AG20443 (cell line): Measurements from ENCODE around the gene DOCK1.

Experiments used
- DNase-seq: peaks from one replicate; pipeline ENCODE4 v3.0.0; 2012; ENCODE audit warnings: low spot score, mixed read lengths

Gene DOCK1

DNA sequence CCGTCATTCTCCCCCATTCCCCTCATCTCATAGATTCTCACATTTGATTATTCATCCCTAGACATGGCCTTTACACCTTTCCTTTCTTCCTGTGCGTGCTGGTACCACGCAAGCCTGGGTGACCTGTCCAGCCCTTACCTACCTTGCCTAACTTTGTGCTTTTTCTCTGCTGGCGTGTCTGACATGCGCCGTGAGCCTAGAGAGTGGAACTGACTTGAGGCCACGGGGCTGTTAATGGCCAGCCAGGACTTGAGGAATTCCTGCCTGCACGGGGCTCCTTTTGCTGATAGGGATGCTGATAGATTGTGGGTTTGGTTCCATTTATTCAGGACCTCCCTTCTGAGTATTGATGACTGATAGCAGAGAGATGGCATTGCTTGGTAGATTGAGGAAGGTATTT is 134.2 kb downstream of the DOCK1 start:
- DNase-seq = no peak

DNA sequence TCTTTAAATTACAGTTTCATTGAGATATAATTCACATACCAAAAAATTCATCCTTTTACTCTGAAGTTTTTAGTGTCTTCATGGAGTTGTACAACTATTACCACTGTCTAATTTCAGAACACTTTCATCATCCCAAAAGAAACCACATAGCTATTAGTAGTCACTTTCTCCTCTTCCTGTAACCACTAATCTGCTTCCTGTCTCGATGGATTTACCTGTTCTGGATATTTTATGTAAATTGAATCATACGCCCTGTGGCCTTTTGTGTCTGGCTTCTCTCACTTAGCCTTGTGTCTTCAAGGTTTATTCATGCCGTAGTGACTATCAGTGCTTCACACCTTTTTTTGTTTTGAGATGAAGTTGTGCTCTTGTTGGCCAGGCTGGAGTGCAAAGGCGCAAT is 135.5 kb downstream of the DOCK1 start:
- DNase-seq = no peak

DNA sequence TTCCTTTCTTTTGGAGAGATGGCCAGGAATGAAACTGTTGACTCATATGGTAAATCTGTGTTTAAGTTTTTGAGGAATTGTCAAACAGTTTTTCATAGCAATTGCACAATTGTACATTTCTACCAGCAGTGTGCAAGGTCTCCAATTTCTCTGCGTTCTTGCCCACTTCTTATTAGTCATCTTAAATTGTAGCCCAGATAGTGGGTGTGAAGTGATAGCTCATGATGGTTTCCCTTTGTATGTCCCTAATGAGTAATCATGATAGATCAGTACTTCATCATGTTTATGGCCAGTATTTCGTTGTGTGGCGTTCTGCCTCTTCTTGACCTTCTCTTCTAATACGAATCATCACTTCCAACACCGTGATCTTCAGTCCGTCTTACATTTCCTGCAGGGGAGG is 136.3 kb downstream of the DOCK1 start:
- peak; percentile 77 for DNase-seq

DNA sequence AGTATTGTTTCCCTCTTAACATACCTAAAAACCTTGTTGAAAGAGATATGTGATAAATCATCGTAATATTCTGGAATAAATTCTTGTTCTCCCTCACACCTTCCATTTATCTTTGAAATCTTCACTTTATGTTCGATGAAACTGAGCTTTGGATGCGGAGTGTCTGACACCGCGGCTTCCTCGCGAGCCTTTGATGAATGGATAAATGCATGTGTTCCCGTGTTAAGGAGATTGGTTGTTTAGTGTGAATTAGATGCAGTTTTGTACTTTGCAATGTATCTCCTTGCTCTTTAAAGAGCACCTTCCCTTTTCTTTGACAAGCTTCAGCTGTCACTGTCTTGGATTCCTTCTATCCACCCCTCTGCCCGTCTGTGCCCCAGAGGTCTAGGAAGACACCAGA is 138.1 kb downstream of the DOCK1 start:
- no peak for DNase-seq

DNA sequence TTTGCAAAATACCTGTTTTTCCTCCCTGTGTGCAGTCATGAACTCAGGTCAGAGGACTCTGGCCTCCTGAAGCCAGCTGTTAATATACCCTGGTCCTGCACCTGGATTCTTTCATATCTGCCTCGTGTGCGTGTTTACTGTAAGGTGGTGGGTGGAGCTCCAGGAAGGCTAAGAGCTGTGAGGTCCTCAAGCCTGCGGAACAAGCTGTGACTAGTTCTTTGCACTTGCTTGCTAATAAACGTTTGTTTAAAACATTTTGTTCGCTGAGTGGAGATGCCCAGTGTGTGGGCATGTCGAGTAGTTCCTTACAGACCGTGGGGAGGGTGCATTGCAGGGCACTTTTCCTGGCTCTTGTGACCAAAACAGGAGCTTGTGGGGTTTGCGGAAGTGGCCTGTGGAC is 139.0 kb downstream of the DOCK1 start:
- no peak for DNase-seq

DNA sequence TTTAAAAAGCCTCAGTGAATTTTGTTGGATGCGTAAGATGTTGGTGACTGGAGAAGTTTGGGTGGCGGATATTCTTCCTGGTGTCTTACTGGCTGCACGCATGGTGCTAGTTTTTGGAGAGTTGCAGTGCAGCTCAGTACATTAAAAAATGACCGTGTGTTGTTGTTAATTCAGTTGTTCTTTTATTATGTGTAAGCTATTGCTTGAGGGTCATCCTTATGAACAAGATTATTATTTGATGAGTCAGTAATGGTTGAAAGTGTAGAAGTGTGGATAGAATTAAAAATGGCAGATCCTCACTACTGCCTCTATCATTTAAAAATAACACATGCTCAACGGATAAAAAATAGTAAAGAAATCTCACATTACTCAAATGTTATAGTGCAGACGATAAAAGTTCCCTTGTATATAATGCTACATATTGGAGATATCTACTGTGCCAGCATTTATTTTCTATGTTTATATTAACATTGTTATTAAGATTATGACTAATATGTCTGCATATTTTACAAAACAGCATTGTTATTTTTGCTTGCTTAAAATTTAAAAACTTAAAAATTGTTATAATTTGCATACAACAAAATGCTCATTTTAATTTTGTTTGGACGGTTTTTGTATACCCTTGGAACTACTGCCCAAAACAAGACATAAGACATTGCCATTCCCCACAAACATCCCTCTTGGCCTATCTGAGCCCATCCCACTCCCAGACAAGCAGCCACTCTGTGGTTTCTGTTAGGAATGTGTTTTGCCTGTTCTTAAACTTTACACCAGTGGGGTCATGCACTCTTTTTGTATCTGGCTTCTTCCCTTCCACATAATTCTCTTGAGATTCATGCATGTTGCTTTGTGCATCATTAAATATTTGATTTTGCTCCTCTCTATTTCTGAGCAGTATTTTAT is 142.0 kb downstream of the DOCK1 start:
- peak; percentile 44 for DNase-seq

DNA sequence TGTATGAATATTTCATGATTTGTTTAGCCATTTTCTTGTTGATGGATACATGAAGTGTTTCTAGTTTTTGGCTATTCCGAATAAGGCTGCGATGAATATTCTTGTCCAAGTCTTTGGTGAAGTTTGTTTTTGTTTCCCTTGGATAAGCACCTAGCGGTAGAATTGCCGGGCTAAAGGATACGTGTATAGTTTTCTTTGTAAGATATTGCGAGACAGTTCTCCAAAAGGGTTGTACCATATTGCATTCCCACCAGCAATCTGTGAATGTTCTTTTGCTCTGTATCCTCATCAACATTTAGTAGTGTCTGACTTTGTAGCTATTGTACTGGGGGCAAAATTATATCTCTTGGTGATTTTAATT is 142.6 kb downstream of the DOCK1 start:
- no peak for DNase-seq

DNA sequence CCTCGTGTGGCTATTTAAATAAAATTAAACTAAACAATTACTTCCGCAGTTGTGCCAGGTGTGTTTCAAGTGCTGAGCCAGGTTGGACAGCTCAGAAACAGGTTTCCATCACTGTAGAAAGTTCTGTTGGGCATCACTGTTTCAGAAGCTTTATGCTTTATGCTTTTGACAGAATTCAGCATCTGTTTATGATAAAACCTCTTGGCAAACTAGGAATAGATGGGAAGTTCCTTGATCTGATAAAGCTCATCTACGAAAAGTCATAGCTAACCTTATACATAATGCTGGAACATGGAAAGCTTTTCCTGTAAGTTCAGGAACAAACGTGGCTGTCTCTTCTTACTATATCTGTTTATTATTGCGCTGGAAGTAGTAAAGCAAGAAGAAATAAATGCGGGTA is 143.4 kb downstream of the DOCK1 start:
- no peak for DNase-seq

DNA sequence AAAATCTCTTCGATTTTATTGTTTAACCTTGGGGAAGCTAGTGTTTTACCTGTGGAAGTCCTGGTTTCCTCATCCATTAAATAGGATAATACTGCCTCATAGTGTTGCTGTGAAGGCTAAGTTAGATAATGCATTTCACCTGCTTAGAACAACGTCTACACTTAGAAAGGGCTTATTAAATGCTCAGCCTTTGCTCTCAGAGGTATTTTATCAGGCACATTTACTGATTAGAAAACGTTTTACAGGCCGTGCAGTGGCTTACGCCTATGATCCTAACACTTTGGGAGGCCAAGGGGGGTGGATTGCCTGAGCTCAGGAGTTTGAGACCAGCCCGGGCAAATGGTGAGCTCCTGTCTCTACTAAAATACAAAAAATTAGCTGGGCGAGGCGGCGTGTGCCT is 146.8 kb downstream of the DOCK1 start:
- DNase-seq = no peak

DNA sequence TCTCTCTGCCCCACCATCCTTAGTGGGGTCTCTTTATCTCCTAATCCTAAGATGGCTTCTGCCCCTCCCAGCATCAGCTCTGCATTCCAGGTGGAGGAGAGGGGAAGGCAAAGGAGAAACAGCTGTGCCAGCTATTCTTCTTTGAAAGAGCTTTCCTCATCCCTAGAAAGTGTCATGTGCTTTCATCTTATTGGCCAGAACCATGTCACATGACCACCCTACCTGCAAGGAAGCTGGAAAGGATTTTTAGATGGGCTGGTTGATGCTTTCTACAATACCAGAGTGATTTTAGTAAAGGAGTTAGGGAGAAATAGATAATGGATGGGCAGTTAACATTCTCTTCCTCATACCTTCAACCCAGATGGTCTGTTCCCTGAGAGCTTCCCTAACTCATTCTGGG is 150.0 kb downstream of the DOCK1 start:
- DNase-seq = no peak

DNA sequence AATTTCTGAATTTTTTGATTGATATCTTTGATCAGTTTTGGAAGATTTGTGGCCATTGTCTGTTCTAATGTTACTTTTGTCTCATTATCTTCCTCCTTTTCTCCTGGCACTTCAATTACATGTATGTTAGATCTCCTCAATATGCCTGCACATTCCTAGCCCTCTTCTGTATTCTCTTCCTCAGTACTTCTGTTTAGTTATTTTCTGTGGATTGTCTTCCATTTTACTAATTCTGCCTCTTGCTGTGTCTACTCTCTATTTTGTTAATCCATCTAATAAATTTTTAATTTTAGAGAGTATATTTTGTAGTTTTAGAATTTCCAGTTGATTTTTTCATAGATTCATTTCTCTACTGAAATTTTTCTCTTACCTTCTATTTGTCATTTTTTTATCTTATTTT is 154.1 kb downstream of the DOCK1 start:
- DNase-seq = no peak

DNA sequence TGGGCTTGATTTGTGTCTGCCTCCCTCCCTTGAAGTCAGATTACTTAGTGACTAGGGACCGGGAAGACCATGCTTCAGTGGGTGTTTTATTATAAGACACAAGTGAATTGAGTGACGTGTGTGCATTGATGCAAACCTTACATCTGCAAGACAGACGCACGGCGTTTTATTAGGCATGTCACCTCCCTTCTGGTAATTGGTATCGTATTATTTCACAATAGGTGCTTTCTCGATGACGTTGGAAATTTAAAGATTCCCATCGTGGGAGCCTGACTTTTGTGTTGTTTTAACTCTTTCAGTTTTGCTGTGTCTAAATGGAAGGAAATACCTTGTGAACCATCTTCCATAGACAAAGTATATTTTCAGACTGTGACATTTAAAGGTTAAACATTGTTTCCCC is 158.5 kb downstream of the DOCK1 start:
- no peak for DNase-seq

DNA sequence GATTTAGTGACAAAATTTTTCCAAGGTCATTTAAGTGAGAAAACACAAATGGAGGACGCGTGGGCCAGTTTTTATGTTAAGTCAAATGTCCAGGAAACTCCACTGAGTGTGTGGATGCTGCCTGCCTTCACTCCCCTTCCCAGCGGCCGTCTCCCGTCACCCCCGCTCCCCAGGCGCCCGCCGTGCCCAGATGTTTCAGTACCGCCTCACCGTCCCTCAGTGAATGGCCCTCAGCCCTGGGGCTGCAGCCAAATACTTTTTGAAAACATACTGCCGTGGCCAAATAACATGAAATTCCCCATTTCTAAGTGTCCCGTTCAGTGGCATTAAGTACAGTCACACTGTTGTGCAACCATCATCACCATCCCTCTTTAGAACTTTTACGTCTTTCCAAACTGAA is 159.2 kb downstream of the DOCK1 start:
- DNase-seq = no peak

DNA sequence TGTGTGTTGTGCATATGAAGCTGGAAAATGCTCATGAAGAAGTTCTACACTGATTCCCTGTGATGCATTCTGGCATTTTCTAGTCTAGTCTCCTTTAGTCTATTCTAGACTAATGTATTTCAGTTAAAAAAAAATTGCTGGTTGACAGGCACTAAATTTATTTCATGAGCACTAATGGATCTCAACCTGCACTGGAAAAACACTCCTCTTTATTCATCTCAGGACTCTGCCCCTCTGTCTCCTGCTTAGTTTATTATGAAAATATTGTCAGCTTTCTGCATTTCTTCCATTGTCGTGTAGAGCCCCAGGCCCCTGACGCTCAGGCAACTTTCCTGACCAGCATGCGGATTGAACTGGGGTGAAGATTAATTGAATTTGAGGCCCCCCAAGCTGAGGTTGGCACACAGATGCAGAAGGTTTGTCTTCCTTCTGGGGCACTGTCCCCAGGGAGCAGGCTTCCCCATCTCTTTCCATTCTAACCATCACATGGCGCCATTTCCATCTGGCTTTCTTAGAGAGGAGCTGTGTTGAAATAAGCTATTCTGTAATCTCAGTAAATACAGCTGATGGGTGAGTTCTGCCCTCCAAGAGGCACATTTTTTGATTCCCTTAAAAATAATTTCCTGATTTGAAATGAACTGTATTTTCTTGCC is 162.4 kb downstream of the DOCK1 start:
- DNase-seq = no peak

DNA sequence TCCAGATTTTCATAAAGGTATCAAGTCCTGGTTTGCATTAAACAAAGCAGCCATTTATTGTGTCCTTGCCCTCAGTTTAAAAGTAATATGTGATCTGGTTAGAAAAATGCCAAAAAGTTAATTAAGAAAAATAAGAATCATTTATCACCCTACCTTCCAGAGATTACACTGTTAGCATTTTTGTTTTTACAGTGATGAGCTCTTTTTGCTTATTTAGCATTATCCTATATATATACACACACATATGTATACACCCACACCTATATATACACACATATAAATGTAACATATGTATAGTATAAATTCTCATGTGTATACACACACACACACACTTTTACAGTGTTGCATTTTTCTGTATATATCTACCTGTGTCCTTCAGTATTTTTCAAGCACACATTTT is 163.3 kb downstream of the DOCK1 start:
- no peak for DNase-seq

DNA sequence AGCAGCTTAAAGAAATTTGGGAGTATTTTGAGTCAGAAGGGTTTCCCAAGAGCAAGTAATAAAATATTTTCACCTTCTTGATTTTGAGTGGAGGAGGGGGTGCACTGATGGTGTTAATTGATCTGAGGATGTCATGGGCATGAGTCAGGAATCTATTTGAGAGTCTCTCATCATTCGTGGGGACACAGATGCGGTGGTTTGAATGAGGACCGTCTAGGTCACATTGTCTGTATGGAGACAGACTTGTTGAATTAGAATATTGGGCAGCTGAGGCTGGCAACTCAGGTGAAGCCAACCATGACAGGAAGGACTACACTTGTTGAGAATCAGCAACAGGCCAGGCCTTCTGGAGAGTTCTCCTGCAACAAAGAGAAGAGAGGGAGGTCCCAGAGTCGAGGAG is 164.2 kb downstream of the DOCK1 start:
- no peak for DNase-seq

DNA sequence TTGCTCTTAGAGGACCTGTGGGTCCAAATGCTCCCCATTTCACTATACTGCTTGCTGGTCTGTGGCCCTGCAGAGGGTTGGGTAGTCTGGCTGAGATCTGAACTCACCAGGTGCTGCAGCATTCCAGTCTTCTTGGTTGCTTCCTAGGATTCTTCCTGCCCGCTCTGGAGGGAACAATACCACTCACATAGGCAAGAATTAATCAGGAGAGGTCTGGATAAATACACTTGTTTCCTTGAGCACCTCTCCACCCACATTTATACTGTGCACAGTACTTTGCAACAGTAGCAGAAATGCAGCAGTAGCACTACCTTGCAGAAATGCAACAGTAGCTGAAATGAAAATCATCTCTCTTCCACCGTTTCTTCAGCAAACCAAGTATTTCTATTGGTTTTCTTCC is 165.9 kb downstream of the DOCK1 start:
- DNase-seq = no peak

DNA sequence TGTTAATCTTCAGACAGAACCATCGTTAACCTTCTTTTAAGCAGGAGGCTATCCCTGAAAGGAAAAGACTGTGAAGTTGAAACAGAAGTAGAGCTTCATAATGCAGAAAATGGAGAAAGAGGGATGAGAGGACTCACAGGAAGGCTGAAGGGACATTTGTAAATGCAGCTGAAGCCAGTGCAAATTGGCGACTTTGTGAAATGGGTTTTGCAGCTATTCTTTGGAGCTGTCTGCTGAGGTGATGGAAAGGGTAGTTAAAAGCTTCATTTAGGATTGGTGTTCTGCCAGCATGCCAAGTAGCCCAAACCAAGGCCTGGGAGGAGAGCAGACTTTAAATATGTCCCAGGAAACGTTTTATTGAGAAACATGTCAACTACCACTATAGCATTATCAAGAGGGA is 168.4 kb downstream of the DOCK1 start:
- no peak for DNase-seq

DNA sequence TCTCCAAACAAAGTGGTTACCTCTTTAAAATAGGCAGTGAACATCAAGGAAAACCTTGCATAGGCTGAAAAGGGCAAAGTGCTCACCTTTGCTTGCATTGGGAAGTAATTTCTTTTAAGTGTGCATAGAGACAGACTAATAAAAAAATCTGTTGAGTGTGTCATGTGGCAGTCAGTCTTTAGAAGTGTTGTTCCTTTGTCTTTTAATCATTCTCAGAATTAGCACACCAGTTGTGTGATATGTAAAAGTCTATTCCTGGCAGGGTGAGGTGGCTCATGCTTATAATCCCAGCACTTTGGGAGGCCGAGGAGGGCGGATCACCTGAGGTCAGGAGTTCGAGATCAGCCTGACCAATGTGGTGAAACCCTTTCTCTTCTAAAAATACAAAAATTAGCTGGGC is 174.2 kb downstream of the DOCK1 start:
- DNase-seq = no peak

DNA sequence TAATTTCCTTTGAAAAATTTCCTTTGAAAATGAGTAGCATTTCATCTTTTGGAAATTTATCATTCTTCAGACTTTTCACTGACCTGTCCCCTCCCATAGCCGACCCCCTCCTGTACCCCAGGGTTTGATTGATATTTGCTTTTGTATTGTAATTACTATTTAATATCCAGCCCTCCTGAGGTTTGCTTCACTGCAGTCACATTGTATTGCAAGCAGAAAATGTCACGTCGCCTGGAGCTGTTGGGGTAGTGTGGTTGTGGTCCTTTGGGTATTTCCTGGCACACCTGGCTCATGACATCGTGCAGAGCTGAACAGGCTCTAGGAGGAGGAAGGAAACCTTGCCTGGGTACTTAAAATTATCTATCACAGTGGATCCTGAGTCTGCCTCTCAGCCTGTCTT is 175.1 kb downstream of the DOCK1 start:
- no peak for DNase-seq

DNA sequence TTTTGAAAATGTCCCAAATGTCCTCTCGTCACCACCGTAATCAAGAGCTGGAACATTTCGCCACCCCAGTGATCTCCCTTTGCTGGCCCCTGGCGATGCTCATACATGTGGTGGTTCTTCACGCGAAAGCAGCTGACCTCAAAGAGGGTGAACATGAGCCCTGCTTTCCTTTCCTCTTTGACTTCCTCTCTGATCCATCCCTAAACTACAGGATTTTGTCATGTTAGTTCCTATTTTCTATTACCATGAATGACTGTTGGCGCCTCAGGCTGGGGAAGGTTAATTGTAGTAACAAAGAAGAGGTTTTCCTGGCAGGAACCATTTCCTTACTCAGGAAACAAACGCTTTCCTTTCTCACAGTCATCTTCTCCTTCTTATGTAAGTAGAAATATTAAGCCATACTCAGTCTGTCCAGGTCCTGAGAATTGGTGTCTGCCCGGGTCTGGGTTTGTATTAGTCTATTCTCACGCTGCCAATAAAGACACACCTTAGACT is 176.7 kb downstream of the DOCK1 start:
- DNase-seq = no peak

DNA sequence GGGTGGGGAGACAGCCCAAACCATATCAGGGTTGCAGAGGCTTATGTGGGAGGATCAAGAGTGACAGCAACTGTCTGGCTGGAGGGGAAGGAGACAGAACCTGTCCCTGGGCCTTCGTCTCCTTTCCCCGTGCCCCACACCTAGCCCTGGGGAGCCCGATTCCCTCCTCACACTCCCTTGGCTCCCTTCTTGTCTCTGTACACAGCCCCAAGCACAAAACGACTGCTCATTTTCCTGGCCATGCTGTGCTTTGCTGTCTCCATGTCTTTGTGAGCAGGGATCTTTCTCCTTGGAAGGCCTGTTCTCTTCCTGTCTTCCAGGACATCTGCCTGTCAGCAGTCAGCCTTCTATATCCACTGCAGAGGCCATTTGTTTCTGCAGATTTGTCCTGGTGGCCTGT is 177.4 kb downstream of the DOCK1 start:
- no peak for DNase-seq

DNA sequence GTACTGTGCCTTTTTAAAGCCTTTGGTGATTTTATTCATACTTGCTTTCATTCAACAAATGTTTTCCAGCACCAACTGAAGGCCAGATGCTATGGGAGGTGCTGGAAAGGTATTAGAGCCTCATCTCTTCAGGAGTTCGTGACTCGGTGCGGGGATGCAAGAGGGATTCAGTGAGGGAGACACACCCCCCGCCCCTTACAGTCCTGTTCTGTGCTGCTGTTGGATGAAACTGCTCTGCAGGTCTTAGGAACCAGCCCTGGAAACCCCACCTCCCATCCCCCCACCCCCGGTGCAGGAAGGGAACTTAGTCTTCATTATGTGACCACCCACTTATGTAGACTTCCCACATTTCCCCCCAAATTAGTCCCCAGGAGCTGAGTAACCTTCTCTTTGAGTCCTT is 180.7 kb downstream of the DOCK1 start:
- DNase-seq = no peak

DNA sequence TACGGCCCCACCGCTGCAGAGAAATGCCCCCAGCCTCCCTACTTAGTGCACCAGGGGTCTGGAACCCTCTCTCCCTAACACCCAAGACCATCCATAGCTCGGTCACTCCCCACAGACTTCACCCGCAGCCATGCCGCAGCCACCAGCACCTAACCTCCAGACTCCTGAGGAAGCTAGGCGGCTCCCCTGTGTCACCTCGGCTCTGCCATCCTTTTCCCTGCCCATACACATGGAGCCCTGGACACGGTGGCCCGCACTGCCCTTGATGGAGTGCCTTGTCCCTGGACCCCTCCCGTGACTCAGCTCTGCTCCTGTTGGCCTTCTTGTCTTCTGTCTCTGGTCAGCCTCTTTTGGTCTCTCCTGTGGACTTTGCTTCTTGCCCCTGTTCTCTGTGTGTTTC is 183.7 kb downstream of the DOCK1 start:
- no peak for DNase-seq
